HG03103 (cell line): Measurements from ENCODE around the gene THSD7B.
"Not testable (repeated sequence)": the region's sequence is repeated elsewhere in the genome, so short reads cannot be mapped to it uniquely, and the experiment has no call there.

Source experiments
- ATAC-seq: cut with Tn5 transposase; IDR thresholded peaks from one replicate; pipeline ENCODE4 v1.9.1; 2021; ENCODE audit warnings: low read depth; ENCODE audit not compliant: unreplicated experiment

THSD7B gene

DNA sequence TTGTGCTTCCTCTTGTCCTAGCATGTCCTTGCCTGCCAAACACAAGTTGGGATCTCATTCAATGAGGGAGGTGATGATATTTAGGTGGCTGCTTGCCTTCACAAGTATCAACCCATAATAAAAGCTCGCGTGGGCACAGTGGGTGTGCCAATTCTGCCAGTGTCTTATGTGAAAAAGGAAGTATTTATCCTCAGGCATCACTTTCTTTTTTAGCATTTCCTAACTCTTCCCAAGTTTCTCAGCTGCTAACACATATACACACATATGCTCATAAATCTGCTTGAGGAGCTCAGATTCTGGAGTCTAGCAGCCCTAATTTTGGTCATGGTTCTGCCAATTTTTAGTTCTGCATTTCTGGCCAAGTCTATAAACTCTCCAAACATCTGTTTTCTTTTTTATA lies 879.4 kb downstream of the THSD7B start:
- ATAC-seq: no peak

DNA sequence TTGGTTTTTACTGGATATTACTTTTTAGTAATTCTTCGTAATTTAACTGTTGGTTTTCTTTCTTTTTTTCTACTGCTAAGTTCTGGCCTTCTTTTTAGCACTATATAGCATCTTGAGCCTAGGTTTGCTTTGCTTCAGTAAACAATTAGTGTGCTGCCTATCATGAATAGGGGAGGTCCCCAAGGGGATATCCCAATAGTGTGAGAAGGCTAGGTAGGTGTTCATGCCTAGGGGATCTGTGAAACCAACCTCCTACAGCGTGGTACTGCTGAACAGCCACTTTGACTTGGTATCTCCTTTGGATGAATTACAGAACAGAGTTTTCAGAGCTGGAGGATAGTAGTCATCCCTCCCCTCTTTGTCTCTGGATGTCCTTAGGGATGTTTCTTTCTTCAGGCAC lies 888.7 kb downstream of the THSD7B start:
- no peak for ATAC-seq

DNA sequence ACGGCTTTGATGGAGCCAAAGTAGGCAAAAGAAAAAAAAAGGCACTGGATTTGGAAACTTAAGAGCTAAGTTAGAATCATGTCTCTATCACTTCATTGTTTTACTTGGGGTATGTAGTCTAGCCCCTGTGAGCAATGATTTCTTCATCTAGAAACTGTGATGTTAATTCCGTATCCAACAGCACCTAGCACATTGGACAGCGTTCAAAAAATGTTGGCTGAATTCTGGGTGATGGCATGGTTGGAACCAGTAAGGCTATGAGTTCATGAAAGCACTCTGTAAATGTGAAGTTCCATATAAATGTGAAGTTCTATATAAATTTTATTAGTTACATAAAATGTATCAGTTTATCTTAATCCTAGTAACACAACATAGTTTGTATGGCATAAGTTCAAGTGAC lies 890.5 kb downstream of the THSD7B start:
- ATAC-seq: no peak

DNA sequence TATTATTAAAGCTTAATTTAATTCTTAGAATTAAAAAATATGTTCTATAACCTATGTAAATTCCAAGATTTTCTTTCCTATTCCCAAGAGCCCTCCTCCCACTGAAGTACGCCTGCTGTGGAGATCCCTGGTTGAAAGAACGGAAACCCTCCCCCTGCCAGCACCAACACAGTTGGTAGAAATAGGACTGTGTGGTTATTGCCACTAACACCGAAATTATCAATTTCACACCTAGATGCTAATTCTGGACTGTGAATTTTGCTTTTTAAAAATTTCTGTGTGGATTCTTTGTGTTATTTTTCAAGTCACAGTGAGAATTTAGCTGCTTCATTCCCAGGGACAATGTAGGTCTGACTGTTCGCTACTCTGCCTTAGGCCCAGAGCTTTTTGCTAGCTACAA lies 893.1 kb downstream of the THSD7B start:
- ATAC-seq: no peak

DNA sequence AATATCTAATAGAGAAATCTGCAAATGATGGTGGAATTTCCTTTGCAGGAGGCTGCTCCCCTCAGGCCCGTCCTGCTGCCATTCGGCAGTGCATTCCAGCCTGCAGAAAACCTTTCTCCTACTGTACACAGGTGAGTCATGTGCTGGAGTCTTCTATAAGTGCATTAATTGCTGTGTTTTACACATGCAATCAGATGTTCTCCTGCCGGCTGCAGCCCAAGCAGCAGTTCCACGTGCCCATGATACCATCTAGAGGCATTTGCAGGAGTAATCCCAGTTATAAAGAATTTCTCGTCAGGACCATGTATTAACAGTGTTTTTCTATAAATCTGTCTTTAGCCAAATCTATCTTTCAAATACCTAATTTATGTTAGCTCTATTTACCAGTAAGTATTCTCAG lies 894.3 kb downstream of the THSD7B start:
- no peak for ATAC-seq

DNA sequence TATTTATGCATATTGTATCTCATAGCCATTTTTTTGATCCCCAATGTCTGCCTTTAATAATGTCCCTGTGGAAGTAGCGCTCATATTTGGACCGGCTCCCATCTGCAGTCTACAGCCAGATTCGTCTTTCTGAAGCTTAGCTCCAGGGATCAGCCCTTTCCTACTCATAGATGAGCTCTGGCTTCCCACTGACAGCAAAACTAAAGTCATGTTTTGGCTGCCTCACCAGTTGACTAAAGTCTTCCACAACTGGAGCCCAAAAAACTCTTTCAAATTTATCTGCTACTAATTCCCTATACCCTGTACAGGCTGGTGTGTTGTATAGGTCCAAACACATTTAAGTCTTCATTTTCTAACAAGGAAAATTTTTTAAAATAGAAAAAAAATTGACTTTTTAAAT lies 904.8 kb downstream of the THSD7B start:
- no peak for ATAC-seq

DNA sequence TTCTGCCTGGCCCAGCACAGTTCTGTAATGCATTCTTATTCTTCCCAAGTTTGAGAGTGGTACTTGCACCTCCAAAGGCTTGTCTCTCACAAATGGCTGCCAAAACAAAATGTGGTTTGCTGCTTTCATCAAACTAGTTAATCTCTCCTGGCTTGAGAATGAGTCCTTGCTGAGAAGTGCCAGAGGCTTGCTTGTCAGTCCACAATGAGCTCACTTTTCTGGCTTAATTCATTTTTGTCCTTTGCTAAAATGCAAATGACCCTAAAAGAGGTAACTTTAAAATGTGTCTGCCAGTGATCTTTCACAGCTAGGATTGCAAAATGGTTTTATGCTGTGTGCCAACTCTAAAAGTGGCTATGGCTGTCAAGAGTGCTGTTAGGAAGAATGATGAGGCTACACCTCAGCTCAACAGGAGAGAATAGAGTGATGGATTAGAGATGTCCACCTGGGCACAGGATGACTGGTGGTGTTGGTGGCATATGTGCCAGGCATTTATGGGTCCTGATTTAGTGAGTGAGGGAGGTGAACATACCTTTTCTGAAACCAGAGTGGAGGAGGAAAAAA lies 907.7 kb downstream of the THSD7B start:
- no peak for ATAC-seq

DNA sequence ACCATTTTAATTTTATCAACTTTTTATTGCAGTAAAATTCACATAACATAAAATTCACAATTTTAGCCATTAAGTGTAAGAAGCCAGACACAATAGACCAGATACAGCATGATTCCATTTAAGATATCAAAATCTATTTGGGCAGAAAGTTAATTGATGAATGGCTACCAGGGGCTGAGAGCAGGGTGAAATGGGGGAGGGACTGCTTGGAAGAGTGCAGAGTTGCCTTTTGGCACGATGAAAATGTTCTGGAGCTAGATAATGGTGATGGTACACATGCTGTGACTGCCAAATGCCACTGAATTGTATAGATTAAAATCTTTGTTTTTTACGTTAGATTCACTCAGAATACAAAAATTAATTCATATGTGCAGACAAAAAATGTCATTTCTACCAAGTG lies 909.6 kb downstream of the THSD7B start:
- no peak for ATAC-seq

DNA sequence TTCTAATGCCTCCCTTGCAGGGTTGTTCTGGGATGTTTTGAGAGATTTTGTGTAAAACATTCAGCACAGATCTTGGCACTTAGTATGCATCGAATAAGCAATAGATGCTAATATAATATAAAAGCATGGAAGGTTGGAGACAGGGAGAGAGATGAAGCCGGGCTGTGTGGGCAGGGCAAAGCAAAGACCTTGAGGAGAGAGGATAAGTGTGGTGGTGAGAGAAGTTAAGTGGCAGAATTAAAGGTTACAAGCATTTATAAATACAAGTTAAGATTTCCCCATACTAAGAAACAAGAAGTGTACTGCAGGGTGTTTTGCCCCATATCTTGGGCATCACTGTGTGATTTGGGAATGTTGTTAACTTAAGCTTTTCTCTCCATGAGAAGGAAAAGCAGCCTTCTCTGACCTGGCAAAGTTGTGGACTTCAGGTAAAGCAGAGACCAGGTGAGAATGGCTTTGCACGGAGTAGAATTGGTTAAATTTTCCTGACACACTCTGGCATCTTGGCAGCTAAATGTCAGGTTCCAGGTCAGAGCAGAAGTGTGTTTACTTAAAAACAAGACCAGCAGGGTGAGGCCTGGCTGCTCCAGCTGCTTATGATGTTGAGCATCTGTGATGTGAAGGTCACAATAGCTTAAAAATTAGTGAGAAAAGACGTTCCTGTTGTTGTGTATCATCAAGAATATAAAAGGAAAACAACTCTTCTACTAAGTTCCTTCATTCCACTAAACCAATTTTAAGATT lies 910.4 kb downstream of the THSD7B start:
- no peak for ATAC-seq

DNA sequence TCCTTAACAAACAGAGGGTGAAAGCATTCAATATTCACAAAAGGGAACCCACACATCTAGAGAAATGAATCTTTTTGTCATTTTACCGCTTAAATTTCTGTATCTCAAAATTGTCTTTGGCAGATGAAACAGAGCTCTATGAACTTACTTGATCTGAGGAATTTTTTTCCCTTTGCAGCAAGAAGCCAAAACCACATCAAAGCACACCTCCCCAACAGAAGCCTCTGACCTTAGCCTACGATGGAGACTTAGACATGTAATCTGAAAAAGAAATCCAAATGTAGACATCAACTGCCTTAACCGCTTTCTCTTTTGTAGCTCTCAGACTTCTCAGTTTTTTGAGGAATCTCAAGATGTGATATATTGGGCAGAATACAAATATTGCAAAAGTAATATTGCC lies 911.0 kb downstream of the THSD7B start:
- no peak for ATAC-seq

DNA sequence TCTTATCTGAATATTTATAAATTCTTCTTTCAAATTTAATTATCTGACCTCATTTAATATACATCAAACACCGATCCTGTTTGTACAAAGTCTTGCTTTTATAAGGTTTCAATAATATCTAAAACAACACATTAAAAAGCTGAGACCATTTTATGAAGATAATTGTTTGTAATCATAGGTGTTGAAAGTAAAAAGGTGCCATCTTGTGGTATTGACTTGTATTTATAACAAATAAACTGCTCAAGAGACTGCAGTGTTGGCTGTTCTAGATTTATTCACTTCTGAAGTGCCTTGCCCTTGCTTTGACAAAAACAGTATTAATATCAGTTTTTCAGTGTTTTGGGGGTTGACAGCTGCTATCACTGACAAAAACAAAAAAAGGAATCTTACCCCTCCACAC lies 912.1 kb downstream of the THSD7B start:
- ATAC-seq: no peak

DNA sequence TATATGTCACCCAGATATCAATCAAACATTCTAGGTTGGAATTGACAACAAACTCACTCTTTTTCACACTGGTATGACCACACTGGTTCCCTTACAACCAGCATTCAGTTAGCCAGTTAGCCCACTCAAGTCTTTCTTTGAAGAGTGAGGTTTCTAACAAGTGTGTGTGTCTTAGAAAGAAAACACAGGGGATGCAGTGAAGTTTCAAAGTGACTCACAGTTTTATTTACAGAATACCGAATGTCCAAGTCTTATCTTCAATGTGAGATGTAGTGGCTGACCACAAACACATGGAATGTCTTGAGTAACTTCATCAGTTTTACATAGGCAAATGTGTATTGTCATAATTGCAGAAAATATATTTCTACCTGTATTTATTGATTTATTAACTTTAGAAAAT lies 924.2 kb downstream of the THSD7B start:
- ATAC-seq: no peak

DNA sequence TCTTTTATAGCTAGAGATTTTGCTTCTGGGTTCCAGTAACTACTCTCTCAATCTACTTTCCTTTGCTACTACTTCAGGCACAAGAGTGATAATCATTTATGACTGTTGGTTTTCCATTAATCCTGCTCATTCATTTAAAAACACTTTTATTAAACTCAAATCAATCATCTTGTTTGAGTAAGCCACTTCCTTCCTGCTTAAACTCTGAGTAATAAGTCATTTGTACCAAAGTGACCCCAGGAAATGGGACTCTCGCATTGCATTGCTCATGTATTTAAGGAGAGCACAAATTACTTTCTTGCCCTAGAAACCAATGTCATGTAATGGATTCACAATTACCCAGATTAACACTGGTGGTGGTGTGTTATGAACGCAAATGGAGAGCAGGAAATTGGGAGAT lies 928.2 kb downstream of the THSD7B start:
- no peak for ATAC-seq

DNA sequence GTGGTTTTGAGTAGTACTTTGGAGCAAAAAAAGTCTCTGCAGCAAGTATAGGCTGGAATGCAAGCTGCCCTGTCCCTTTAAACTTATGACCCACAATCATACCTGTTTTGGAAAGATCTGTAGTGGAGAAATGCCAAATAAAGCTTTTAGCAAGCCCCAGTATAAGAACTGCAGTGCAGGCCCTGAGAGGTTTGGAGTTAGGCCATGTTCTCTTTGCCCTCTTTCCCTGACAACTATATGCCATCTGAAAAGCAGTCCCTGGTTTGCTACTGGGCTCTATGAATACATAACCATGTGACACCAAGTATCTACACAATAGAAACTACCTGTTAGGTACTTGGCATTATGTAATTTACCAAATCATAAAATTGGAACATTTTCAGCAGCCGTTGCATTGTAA lies 931.6 kb downstream of the THSD7B start:
- no peak for ATAC-seq

DNA sequence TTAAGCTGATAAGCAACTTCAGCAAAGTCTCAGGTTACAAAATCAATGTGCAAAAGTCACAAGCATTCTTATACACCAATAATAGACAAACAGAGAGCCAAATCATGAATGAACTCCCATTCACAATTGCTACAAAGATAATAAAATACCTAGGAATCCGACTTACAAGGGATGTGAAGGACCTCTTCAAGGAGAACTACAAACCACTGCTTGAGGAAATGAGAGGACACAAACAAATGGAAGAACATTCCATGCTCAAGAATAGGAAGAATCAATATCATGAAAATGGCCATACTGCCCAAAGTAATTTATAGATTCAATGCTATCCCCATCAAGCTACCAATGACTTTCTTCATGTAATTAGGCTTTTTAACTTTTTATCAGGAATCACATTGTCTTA lies 934.9 kb downstream of the THSD7B start:
- not testable (repeated sequence) for ATAC-seq

DNA sequence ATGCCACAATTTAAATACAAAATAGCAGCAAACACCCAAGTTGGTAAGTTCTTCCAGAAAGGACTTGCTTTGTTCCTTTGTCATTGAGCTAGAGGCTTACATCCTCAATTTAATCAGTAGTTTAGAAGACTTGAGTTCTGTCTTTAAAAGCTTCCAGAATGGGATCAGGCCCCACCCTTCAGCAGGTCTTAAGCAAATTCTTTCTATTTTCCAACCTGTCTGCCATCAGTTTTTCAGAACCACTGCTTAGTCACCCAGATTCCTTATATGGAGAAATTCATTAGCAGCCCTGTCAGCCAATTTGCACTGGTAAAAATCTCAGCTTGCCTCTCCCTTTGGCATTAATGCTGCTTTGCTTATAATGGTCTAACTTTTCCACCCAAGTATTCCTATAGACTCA lies 935.3 kb downstream of the THSD7B start:
- no peak for ATAC-seq

DNA sequence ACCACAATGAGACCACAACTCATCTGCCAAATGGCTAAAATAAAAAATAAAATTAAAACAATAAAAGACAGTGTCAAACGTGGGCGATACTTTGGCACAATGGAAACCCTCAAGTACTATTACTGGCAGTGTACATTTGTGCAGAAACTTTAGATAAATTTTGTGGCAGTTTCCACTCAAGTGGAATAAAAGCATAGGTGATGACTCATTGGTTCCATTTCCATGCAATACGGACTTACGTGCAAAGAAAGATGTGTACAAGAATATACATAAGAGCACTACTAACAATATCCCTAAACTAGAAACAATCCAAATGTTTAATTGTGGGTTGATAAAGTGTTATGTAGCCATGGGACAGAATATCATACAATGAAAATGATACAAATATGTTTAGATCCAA lies 940.0 kb downstream of the THSD7B start:
- no peak for ATAC-seq

DNA sequence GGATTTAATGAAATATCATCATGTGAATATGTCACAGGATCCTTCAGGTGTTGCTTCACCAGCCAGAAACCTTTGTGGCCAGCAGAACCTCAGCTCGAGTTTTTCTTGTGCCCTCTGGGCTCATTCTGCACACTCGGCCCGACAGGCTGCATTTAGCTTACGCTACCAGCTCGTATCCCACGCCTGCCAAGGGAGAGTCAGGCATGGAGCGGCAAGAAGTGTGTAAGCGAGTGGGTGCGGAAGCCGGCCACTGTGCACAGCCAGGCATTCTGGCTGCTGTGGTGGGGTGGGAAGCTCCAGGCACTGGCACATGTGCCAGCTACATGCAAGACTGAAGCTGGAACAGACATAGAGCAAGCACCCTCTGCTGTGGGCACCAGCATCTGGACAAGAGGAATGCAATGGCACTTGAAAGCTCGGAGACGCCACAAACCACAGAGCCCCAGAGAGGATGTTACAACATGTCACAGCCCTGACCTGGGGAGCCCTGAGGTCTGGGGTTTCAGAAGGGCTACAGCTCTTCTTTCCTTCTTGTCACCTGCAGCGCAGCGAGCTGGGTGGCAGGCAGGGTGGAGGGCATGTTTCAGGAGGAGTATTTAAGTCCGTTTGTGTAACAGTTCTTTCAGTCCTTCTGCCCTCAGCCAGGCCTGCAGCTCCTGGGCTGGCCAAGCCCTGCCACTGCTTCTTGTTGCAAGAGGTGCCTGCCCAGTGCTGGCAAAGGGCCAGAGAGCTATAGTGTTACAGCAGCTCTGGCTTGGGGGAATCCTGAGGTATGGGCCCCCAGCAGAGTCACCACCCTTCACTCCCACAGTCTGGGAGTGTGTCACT lies 941.7 kb downstream of the THSD7B start:
- ATAC-seq: no peak

DNA sequence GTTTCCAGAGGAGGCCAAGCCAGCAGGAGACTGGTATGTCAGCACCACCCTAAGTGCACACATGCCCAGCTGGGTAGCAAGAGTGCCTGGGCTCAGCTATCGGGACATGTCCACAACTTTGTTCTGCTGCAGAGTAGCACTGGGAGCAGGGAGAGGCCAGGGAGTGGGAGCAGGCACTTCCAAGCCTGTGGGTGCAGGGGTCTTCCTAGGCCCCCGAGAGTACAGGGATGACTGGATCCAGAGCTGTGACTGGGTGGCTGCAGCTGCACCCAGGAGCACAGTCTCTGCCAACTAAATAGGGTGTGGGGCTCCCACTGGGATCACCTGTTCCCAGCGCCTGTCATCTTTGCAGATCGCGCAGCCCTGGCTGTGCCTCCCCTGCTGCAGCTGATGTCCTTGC lies 943.0 kb downstream of the THSD7B start:
- no peak for ATAC-seq

DNA sequence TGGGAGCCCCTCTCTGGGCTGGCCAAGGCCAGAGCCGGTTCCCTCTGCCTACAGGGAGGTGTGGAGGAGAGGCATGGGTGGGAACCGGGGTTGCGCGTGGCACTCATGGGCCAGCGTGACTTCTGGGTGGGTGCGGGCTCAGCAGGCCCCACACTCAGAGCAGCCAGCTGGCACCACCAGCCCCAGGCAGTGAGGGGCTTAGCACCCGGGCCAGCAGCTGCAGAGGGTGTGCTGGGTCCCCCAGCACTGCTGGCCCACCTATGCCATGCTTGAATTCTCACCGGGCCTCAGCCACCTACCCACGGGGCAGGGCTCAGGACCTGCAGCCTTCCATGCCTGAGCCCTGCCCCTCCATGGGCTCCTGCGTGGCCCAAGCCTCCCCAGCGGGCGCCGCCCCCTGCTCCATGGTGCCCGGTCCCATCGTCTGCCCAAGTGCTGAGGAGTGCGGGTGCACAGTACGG lies 950.4 kb downstream of the THSD7B start:
- ATAC-seq: no peak

DNA sequence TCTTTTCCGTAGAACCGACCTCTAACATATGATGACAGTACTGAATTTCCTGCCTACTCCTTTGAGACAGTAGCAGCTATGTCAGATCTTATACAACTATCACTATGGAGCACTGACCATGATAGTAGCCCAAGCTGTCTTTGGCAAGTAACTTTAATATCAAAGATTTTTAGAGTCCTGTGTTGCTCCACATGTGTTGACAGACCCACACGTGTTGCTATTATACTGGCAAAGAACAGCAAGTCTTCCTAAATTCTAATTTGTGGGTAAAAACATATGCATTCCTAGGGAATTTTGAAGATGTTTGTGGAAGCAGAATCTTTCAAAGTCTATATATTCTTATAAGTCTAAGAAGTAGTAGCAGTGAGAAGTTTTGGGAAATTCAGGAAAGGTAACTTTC lies 953.4 kb downstream of the THSD7B start:
- ATAC-seq: no peak

DNA sequence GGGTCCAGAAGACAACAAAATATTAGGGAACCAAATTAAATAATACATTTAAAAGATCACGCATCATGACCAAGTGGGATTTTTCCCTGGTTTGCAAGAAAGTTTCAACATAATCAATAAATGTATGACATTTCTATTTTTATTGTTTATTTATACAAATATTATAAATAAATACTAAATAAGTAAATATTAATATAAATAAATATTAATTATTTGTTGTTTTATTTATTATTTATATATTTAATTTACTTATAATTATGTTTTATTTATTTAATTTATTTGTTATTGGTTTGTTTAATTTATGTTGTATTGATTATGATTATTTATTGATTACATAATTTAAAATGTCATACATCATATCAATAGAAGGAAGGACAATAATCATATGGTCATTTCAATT lies 956.4 kb downstream of the THSD7B start:
- no peak for ATAC-seq
